Measurements from ENCODE around the gene PMF1.

PMF1 gene

GRCh38 chr1:156198831-156199349 is 13.9 kb upstream of the PMF1 start:
- no peak overlapping the region for H3K9ac ChIP-seq
- H3K27me3 ChIP-seq (ENCODE audit: control insufficient read depth, insufficient read depth, low read length), result no peaks in the 10 kb centered on the region
- H3K4me3 ChIP-seq (ENCODE audit: low read depth, low read length), result no peak overlapping the region
- H3K4me2 ChIP-seq (ENCODE audit: low read length), result no peak overlapping the region
- no peak overlapping the region for H3K27ac ChIP-seq
- peaks cover 3% of the 10 kb centered on the region for H3K4me1 ChIP-seq
- H3K79me2 ChIP-seq, result peaks cover 23% of the 10 kb centered on the region
- no peaks in the 10 kb centered on the region for H3K36me3 ChIP-seq (ENCODE audit: control insufficient read depth, insufficient read depth, low read length)
- no peaks in the 10 kb centered on the region for H3K9me3 ChIP-seq (ENCODE audit: control insufficient read depth, low read length)
- TF ChIP-seq CTCF (IDR thresholded peaks at IDR 0.05), result no peak
- H2AFZ ChIP-seq, result no peak overlapping the region

DNA sequence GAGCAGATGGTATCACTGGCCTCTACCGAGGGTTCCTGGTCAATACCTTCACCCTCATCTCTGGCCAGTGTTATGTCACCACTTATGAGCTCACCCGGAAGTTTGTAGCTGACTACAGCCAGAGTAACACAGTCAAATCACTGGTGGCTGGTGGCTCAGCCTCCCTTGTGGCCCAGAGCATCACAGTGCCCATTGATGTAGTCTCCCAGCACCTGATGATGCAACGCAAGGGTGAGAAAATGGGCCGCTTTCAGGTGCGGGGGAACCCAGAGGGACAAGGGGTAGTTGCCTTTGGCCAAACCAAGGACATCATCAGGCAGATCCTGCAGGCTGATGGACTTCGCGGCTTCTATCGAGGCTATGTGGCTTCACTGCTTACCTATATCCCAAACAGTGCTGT is 12.8 kb upstream of the PMF1 start:
- H3K36me3 ChIP-seq (ENCODE audit: control insufficient read depth, insufficient read depth, low read length), result no peaks in the 10 kb centered on the region
- H2AFZ ChIP-seq, result no peak overlapping the region
- H3K27me3 ChIP-seq (ENCODE audit: control insufficient read depth, insufficient read depth, low read length), result no peaks in the 10 kb centered on the region
- TF ChIP-seq CTCF (IDR thresholded peaks at IDR 0.05), result no peak
- no peak overlapping the region for H3K9ac ChIP-seq
- no peak overlapping the region for H3K4me3 ChIP-seq (ENCODE audit: low read depth, low read length)
- H3K79me2 ChIP-seq, result peaks cover 14% of the 10 kb centered on the region
- no peaks in the 10 kb centered on the region for H3K9me3 ChIP-seq (ENCODE audit: control insufficient read depth, low read length)
- H3K4me2 ChIP-seq (ENCODE audit: low read length), result no peak overlapping the region
- no peaks in the 10 kb centered on the region for H3K4me1 ChIP-seq
- H3K27ac ChIP-seq, result no peak overlapping the region

- Histone ChIP-seq H3K4me2 (ENCODE audit: low read length) (no peak overlapping the region), H3K36me3 (ENCODE audit: control insufficient read depth, insufficient read depth, low read length) (no peaks in the 10 kb centered on the region), H2AFZ (no peak overlapping the region), H3K79me2 (no peaks in the 10 kb centered on the region), H3K4me1 (no peaks in the 10 kb centered on the region), H3K9me3 (ENCODE audit: control insufficient read depth, low read length) (no peaks in the 10 kb centered on the region), H3K27me3 (ENCODE audit: control insufficient read depth, insufficient read depth, low read length) (no peaks in the 10 kb centered on the region), H3K9ac (no peak overlapping the region), H3K4me3 (ENCODE audit: low read depth, low read length) (no peak overlapping the region), H3K27ac (no peak overlapping the region)
- no peak for TF ChIP-seq CTCF (IDR thresholded peaks at IDR 0.05)
Observed at GRCh38 chr1:156203331-156203730, 9.5 kb upstream of the PMF1 start.

DNA sequence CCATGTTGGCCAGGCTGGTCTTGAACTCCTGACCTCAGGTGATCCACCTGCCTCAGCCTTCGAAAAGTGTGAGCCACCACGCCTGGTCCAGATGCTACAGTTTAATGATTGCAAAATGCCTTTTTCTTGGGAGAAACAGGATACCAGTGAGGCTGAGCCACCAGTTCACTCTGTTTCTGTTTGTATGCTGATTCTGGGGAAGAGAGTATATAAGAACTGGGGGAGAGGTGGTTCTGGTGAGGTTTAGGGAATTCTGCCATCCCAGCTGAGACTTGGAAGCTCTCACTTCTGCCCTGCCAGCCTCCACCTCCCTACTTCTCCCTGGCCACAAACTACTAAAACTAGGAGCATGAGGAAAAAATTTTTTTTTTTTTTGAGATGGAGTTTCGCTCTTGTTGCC is 8.1 kb upstream of the PMF1 start:
- Histone ChIP-seq H3K9ac (no peak overlapping the region), H3K27me3 (ENCODE audit: control insufficient read depth, insufficient read depth, low read length) (no peaks in the 10 kb centered on the region), H3K4me2 (ENCODE audit: low read length) (no peak overlapping the region), H3K27ac (no peak overlapping the region), H3K79me2 (no peaks in the 10 kb centered on the region), H2AFZ (no peak overlapping the region), H3K36me3 (ENCODE audit: control insufficient read depth, insufficient read depth, low read length) (no peaks in the 10 kb centered on the region), H3K9me3 (ENCODE audit: control insufficient read depth, low read length) (no peaks in the 10 kb centered on the region), H3K4me1 (no peaks in the 10 kb centered on the region), H3K4me3 (ENCODE audit: low read depth, low read length) (no peak overlapping the region)
- no peak for TF ChIP-seq CTCF (IDR thresholded peaks at IDR 0.05)

GRCh38 chr1:156211243-156211642 is 1.6 kb upstream of the PMF1 start:
- Histone ChIP-seq H3K4me1 (no peaks in the 10 kb centered on the region), H3K9me3 (ENCODE audit: control insufficient read depth, low read length) (no peaks in the 10 kb centered on the region), H3K27me3 (ENCODE audit: control insufficient read depth, insufficient read depth, low read length) (no peaks in the 10 kb centered on the region), H3K4me2 (ENCODE audit: low read length) (no peak overlapping the region), H3K79me2 (peaks cover 4% of the 10 kb centered on the region), H3K36me3 (ENCODE audit: control insufficient read depth, insufficient read depth, low read length) (no peaks in the 10 kb centered on the region), H3K27ac (no peak overlapping the region), H2AFZ (no peak overlapping the region), H3K9ac (no peak overlapping the region), H3K4me3 (ENCODE audit: low read depth, low read length) (no peak overlapping the region)
- TF ChIP-seq CTCF (IDR thresholded peaks at IDR 0.05), result no peak

Measured in parathyroid adenoma (tissue), 2 donors.